AG09319 (cell line): Measurements from ENCODE around the gene KNTC1.
A peak's percentile ranks its signal among the peaks of the same experiment; 100 is the strongest.

ENCODE experiments used
- DNase-seq: peaks from one replicate; pipeline ENCODE4 v3.0.0-alpha.2; 2010; ENCODE audit warnings: low read depth; ENCODE audit errors: extremely low read depth
- TF ChIP-seq, protein P1 (sequence below): IDR thresholded peaks from 2 replicates; pipeline ENCODE4 v1.5.1; 2011; ENCODE audit warnings: low read depth, mild to moderate bottlenecking, inconsistent platforms, low read length, moderate library complexity

The KNTC1 gene

DNA sequence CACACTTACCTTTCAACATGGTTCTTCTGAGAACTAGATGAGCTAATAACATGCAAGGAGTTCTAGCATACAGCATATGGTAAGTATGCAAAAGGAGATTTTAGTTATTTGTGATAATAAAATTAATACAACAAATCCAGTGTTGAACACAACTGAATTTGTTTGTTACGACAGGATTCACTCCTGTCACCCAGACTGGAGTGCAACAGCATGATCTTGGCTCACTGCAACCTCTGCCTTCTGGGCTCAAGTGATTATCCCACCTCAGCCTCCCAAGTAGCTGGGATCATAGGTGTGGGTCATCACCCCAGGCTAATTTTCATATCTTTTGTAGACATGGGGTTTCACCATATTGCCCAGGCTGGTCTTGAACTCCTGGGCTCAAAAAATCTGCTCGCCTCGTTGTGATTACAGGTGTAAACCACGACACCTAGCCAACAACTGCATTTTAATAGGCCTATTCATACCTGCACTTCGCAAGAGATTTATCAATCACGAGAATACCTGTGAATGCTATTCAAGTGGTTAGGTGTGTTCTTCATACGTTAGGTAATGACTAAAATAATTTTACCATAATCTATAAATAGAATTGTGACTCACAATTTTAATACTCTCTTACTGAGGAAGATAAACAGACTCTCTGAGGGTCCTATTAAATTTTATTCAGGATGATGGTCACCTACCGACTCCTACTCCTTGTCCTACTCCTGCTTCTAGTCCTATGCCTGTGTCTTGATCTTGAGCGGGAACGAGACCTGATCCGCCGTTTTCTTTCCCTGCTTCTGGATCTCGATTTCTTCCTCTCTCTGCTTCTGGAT, 10.3 kb upstream of the KNTC1 start:
- no peak for DNase-seq
- TF ChIP-seq, protein P1, sequence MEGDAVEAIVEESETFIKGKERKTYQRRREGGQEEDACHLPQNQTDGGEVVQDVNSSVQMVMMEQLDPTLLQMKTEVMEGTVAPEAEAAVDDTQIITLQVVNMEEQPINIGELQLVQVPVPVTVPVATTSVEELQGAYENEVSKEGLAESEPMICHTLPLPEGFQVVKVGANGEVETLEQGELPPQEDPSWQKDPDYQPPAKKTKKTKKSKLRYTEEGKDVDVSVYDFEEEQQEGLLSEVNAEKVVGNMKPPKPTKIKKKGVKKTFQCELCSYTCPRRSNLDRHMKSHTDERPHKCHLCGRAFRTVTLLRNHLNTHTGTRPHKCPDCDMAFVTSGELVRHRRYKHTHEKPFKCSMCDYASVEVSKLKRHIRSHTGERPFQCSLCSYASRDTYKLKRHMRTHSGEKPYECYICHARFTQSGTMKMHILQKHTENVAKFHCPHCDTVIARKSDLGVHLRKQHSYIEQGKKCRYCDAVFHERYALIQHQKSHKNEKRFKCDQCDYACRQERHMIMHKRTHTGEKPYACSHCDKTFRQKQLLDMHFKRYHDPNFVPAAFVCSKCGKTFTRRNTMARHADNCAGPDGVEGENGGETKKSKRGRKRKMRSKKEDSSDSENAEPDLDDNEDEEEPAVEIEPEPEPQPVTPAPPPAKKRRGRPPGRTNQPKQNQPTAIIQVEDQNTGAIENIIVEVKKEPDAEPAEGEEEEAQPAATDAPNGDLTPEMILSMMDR = no peak

- TF ChIP-seq, protein P1 = no peak
- DNase-seq = peak; percentile 91
Observed at GRCh38 chr12:122517877-122518276, 9.2 kb upstream of the KNTC1 start.

- TF ChIP-seq, protein P1 = no peak
- DNase-seq = no peak
Observed at GRCh38 chr12:122518908-122519307, 8.1 kb upstream of the KNTC1 start.

DNA sequence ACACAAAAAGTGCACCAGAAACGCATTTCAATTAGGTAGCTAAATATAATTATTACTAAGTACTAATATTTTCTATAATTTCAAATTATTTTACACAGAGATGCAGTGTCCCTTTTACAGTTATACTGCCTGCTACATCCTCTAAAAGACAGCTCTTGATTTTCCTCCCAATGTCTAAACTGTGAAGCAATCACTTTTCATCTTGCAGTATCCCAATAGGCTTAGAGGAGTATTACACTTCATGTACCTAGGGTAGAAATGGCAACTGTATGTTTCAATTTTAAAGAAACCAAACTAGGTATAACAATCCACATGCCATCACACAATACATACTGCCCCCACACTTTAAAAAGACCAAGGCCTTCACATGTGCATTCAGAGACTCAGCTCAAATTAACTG, 7.6 kb upstream of the KNTC1 start:
- DNase-seq = no peak
- TF ChIP-seq, protein P1 = no peak

GRCh38 chr12:122520676-122521075, 6.4 kb upstream of the KNTC1 start:
- TF ChIP-seq, protein P1 = no peak
- DNase-seq = no peak

- DNase-seq = no peak
- TF ChIP-seq, protein P1 = no peak
Observed at GRCh38 chr12:122523280-122523679, 3.8 kb upstream of the KNTC1 start.

DNA sequence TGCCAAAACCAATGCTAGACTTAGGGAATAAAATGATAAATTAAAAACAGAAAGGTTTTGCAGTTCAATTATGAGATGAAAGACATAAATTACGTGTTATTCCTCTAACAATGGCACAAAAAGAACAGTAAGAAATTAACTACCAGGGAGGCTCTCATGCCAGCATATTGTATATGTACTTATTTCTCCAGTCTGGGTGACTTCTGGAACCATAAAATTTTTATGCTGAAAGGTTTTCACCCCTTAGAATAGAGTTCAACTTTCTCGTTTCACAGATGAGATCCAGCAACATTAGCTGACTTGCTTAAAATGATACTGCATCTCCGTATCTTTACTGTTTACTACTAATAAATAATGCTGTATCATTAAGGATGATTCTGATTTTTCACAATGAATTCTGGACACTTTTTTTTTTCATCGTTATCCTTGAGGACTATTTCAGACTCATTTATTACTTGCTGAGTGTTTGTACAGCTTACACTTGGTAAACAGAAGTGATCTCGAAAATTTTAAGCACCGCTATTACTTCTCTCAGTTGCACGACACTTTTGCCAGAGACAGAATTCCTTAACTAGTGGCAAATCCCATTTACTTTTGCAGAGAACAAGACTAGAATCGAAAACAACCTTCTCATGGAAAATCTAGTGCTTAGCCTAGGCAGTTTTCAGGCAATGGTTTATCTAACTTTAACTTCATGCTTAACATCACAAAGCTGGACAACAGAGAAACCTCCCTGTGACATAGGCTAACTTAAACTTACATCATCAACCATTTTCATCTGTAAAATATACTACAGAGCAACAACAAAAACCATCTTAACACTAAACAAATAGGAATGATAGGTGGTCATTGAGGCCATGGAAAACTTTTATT, 3.0 kb upstream of the KNTC1 start:
- TF ChIP-seq, protein P1 = no peak
- DNase-seq = no peak
